ENCODE data around the gene STUB1. TPM values are rescaled to one million over a fixed set of nuclear protein-coding genes. Genes with fewer than 3 reads are reported as not detected.

The STUB1 gene
- total RNA-seq, 1 donor from 2014 or later, result 87.1 TPM

- Mint-ChIP-seq H3K4me1 (ENCODE audit: low read depth) (peaks cover 6% of the 10 kb centered on the region), H3K9me3 (ENCODE audit: low read depth) (no peaks in the 10 kb centered on the region), H3K36me3 (ENCODE audit: insufficient read depth) (no peaks in the 10 kb centered on the region), H3K4me3 (ENCODE audit: low read depth) (peak overlapping the region; percentile 46), H3K27me3 (peaks cover 14% of the 10 kb centered on the region), H3K27ac (no peak overlapping the region)
- DNase-seq (ENCODE audit: low spot score, unreplicated experiment), result no peak
- TF ChIP-seq CTCF (IDR thresholded peaks at IDR 0.05; ENCODE audit: unreplicated experiment), result no peak
These were observed 33.9 kb downstream of the STUB1 start for GRCh38 chr16:714079-714478.

GRCh38 chr16:714558-715476 lies 34.6 kb downstream of the STUB1 start, which contains the start of gene METRN:
Gene METRN (plus strand): TSS chr16:715118. CDS start chr16:715290, 172 bp downstream.
- H3K9me3 Mint-ChIP-seq (ENCODE audit: low read depth), result no peaks in the 10 kb centered on the region
- DNase-seq (ENCODE audit: low spot score, unreplicated experiment), result peak; percentile 90
- H3K27ac Mint-ChIP-seq, result peak within 1 kb of the TSS; percentile 54
- TF ChIP-seq CTCF (IDR thresholded peaks at IDR 0.05; ENCODE audit: unreplicated experiment), result no peak
- H3K27me3 Mint-ChIP-seq, result peaks cover 8% of the 10 kb centered on the region
- peaks cover 9% of the 10 kb centered on the region for H3K4me1 Mint-ChIP-seq (ENCODE audit: low read depth)
- H3K4me3 Mint-ChIP-seq (ENCODE audit: low read depth), result peak within 1 kb of the TSS; percentile 74
- no peaks in the 10 kb centered on the region for H3K36me3 Mint-ChIP-seq (ENCODE audit: insufficient read depth)

- Mint-ChIP-seq H3K4me3 (ENCODE audit: low read depth) (peak overlapping the region; percentile 74), H3K9me3 (ENCODE audit: low read depth) (no peaks in the 10 kb centered on the region), H3K27me3 (peaks cover 5% of the 10 kb centered on the region), H3K27ac (peak overlapping the region; percentile 54), H3K4me1 (ENCODE audit: low read depth) (peaks cover 12% of the 10 kb centered on the region), H3K36me3 (ENCODE audit: insufficient read depth) (no peaks in the 10 kb centered on the region)
- TF ChIP-seq CTCF (IDR thresholded peaks at IDR 0.05; ENCODE audit: unreplicated experiment), result peak; percentile 51
- no peak for DNase-seq (ENCODE audit: low spot score, unreplicated experiment)
These were observed 35.4 kb downstream of the STUB1 start for GRCh38 chr16:715477-716199.

- DNase-seq (ENCODE audit: low spot score, unreplicated experiment), result peak; percentile 57
- Mint-ChIP-seq H3K9me3 (ENCODE audit: low read depth) (no peaks in the 10 kb centered on the region), H3K4me1 (ENCODE audit: low read depth) (peaks cover 12% of the 10 kb centered on the region), H3K27ac (peak overlapping the region; percentile 54), H3K4me3 (ENCODE audit: low read depth) (peak overlapping the region; percentile 74), H3K36me3 (ENCODE audit: insufficient read depth) (no peaks in the 10 kb centered on the region), H3K27me3 (peaks cover 5% of the 10 kb centered on the region)
- TF ChIP-seq CTCF (IDR thresholded peaks at IDR 0.05; ENCODE audit: unreplicated experiment), result no peak
These were observed 36.0 kb downstream of the STUB1 start for GRCh38 chr16:716200-716568.

- Mint-ChIP-seq H3K36me3 (ENCODE audit: insufficient read depth) (no peaks in the 10 kb centered on the region), H3K4me3 (ENCODE audit: low read depth) (peak overlapping the region; percentile 74), H3K27ac (no peak overlapping the region), H3K27me3 (peaks cover 5% of the 10 kb centered on the region), H3K4me1 (ENCODE audit: low read depth) (peaks cover 12% of the 10 kb centered on the region), H3K9me3 (ENCODE audit: low read depth) (no peaks in the 10 kb centered on the region)
- TF ChIP-seq CTCF (IDR thresholded peaks at IDR 0.05; ENCODE audit: unreplicated experiment), result no peak
- DNase-seq (ENCODE audit: low spot score, unreplicated experiment), result no peak
These were observed 36.6 kb downstream of the STUB1 start for GRCh38 chr16:716768-717325.
